ENCODE results near the gene PNPLA8. TPM values are rescaled to one million over a fixed set of nuclear protein-coding genes. Genes with fewer than 3 reads are reported as not detected.

PNPLA8 gene
- 10 to 100 TPM; 42.9 to 62.1 (median 47.2) TPM for total RNA-seq

DNA sequence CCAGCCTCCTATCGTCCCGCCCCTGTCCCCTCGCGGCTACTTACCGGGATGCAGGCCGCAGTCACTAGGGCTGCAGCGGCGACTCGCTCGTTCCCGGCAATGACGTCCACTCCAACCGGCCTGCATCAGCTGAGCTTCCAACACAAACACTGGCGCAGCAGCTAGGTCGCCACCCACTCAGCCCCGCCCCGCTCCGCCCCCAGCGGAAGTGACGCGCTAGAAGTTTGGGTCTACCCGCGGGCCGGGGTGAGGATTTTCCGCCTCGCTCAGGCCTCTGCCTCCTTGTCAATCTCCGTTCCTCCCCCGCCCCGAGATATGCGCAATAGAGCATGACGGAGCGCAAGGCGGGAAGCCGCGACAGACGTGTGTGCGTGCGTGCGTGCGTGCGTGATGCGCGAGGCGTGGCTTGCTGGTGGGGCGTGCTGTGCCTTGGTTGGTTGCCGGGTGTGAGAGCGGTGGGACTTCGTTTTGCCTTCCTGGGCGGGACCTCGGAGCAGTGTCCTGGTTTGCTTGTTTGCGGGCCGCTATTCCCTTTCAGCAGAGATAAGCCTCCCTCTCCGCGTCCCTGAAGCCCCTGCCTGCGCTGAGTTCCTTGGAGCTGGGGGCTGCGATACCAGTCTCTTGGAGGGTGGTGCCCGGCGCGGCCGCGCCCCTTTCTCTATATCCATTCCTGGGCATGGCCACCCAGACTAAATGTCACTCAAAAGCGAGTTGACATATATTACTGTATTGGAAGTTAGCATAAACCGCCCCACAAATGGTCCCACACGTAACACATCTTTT, at the start of gene PNPLA8:
PNPLA8 (minus strand) TSS at position 151 of the 783 bp plus-strand sequence. CDS start 10,644 bp downstream, outside the sequence.
- Histone ChIP-seq H3K4me3 (replicated peaks in 1 of 3) (peak within 1 kb of the TSS; percentile 29 to 45 (median 43)), H3K27me3 (no peaks in the 10 kb centered on the region), H3K27ac (peak within 1 kb of the TSS; percentile 85 to 99 (median 98)), H3K36me3 (no peaks in the 10 kb centered on the region), H3K4me1 (peaks cover 17 to 18% of the 10 kb centered on the region in 2 donors), H3K9me3 (no peaks in the 10 kb centered on the region)
- WGBS, 2 donors: 0% methylated on average over 30 to 42 of the region's 64 CpGs
- peak; percentile 100 for DNase-seq
- intact Hi-C loops (cut with DNase I): loop anchor here (5.0 kb wide), 1 partner anchor 41 kb away; the partner anchor contains the start of genes DNAJB9 and THAP5
- peak; percentile 66 to 93 for TF ChIP-seq POLR2A (IDR thresholded peaks at IDR 0.05)
- TF ChIP-seq, protein P1, sequence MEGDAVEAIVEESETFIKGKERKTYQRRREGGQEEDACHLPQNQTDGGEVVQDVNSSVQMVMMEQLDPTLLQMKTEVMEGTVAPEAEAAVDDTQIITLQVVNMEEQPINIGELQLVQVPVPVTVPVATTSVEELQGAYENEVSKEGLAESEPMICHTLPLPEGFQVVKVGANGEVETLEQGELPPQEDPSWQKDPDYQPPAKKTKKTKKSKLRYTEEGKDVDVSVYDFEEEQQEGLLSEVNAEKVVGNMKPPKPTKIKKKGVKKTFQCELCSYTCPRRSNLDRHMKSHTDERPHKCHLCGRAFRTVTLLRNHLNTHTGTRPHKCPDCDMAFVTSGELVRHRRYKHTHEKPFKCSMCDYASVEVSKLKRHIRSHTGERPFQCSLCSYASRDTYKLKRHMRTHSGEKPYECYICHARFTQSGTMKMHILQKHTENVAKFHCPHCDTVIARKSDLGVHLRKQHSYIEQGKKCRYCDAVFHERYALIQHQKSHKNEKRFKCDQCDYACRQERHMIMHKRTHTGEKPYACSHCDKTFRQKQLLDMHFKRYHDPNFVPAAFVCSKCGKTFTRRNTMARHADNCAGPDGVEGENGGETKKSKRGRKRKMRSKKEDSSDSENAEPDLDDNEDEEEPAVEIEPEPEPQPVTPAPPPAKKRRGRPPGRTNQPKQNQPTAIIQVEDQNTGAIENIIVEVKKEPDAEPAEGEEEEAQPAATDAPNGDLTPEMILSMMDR (IDR thresholded peaks at IDR 0.05): peak in 1 of 6 experiments; percentile 13

- WGBS, 2 donors: 82 to 96% methylated on average over 2 of the region's 2 CpGs
- intact Hi-C loops (cut with DNase I): no loop called here
These were observed 49.2 kb upstream of the PNPLA8 start for GRCh38 chr7:108575156-108575555.

GRCh38 chr7:108572480-108572879, 46.5 kb upstream of the PNPLA8 start:
- DNase-seq: no peak
- H3K9me3 ChIP-seq: no peaks in the 10 kb centered on the region
- TF ChIP-seq POLR2A (IDR thresholded peaks at IDR 0.05): no peak
- TF ChIP-seq, protein P1 (IDR thresholded peaks at IDR 0.05): no peak
- intact Hi-C loops (cut with DNase I): no loop called here
- 96 to 97% methylated on average over 2 of the region's 2 CpGs for WGBS, 2 donors
- H3K36me3 ChIP-seq: peaks cover 0 to 6% of the 10 kb centered on the region in 2 donors
- H3K27ac ChIP-seq: no peak overlapping the region
- H3K27me3 ChIP-seq: no peaks in the 10 kb centered on the region
- peaks cover 14 to 22% of the 10 kb centered on the region in 2 donors for H3K4me1 ChIP-seq
- no peak overlapping the region for H3K4me3 ChIP-seq (replicated peaks in 1 of 3)

More at GRCh38 chr7:108575156-108575555, 49.2 kb upstream of the PNPLA8 start:
- Histone ChIP-seq H3K9me3 (no peaks in the 10 kb centered on the region), H3K27ac (no peak overlapping the region), H3K4me3 (replicated peaks in 1 of 3) (no peak overlapping the region), H3K27me3 (no peaks in the 10 kb centered on the region), H3K36me3 (peaks cover 0 to 12% of the 10 kb centered on the region in 2 donors), H3K4me1 (peaks cover 0 to 13% of the 10 kb centered on the region in 2 donors)
- no peak for DNase-seq
- TF ChIP-seq, protein P1 (IDR thresholded peaks at IDR 0.05): no peak
- no peak for TF ChIP-seq POLR2A (IDR thresholded peaks at IDR 0.05)

DNA sequence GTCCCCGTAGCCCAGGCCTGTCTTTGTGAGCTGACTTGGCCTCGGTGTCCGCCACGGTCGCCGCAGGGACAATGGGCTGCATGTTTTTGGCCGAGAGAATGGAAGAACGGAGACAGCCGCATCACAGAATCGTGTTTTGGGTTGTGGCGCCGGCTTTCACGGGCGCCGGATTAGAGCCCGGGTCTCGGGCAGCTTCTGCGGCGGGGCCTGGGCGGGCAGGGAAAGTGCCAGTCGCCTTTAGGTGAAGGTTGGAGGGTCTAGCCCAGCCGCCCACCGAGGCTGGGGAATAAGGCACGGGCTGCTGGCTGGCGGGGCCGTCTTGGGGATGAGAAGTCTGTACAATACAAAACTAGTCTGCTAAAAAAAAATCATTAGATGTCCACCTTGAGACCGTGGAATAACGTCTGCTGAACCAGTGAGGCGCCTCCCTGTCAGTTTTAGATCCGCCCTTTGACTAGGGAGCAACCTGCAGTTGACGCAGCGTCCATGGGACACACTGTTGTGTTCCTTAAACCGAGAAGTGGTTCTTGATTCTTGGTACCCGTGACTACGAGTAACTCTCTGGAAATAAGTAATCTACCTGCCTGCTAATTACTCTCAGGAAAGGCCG, 44.3 kb upstream of the PNPLA8 start:
- H3K27me3 ChIP-seq: no peaks in the 10 kb centered on the region
- H3K9me3 ChIP-seq: no peaks in the 10 kb centered on the region
- TF ChIP-seq, protein P1 (IDR thresholded peaks at IDR 0.05): no peak
- TF ChIP-seq POLR2A (IDR thresholded peaks at IDR 0.05): peak in 1 of 2 donors; percentile 64
- 1 to 2% methylated on average over 23 to 36 of the region's 36 CpGs for WGBS, 2 donors
- DNase-seq: peak; percentile 76 to 77
- H3K27ac ChIP-seq: peak overlapping the region; percentile 92 to 97 (median 96)
- H3K4me3 ChIP-seq (replicated peaks in 1 of 3): peak overlapping the region; percentile 73 to 94 (median 80)
- H3K36me3 ChIP-seq: peaks cover 0 to 6% of the 10 kb centered on the region in 2 donors
- peaks cover 18 to 27% of the 10 kb centered on the region in 2 donors for H3K4me1 ChIP-seq
- intact Hi-C loops (cut with DNase I): no loop called here
